Nephron (organoid): ENCODE results near the gene MYBBP1A.

ENCODE experiments used
- H3K27ac Mint-ChIP-seq, 3 experiments: 2 replicates each; pipeline ENCODE4 v1.8.0; 2020; ENCODE audit warnings: mixed read lengths in 3 of 3, mild to moderate bottlenecking in 2 of 3, moderate library complexity in 1 of 3
- H3K27me3 Mint-ChIP-seq: 2 replicates; pipeline ENCODE4 v1.8.0; 2021; ENCODE audit warnings: low read depth, mild to moderate bottlenecking, moderate library complexity, mixed read lengths
- H3K36me3 Mint-ChIP-seq: 2 replicates; pipeline ENCODE4 v1.8.0; 2020; ENCODE audit warnings: low read depth, mixed read lengths
- H3K4me1 Mint-ChIP-seq: 2 replicates; pipeline ENCODE4 v1.8.0; 2020; ENCODE audit warnings: mixed read lengths
- H3K4me3 Mint-ChIP-seq, 3 experiments: 2 replicates each; pipeline ENCODE4 v1.8.0; 2020; ENCODE audit warnings: mild to moderate bottlenecking in 3 of 3, mixed read lengths in 3 of 3, moderate library complexity in 2 of 3
- H3K9me3 Mint-ChIP-seq: 2 replicates; pipeline ENCODE4 v1.8.0; 2020; ENCODE audit warnings: mixed read lengths
- TF ChIP-seq, protein P1 (sequence below), 3 experiments: fragments of 200-600 bp; sonication (generic); IDR thresholded peaks; one replicate each; pipeline ENCODE4 v1.5.0; 2021; ENCODE audit warnings: antibody characterized with exemption in 3 of 3; ENCODE audit not compliant: unreplicated experiment in 3 of 3

Gene MYBBP1A

DNA sequence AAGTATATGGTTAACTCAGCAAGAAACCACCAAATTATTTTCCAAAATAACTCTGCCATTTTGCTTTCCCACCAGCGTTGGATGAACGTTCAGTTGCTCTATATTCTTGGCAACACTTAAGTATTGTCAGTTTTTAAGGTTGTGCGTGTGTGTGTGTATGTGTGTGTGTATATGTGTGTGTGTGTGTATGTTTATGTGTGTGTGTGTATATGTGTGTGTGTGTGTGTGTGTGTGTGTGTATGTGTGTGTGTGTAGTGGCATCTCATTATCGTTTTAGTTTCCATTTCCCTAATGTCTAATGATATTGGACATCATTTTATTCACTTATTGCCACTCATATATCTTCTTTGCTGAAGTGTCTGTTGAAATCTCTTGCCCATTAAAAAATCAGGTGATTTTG lies 17.9 kb upstream of the MYBBP1A start:
- Mint-ChIP-seq H3K27me3 (no peaks in the 10 kb centered on the region), H3K4me1 (peaks cover 39% of the 10 kb centered on the region), H3K4me3 (no peak overlapping the region), H3K9me3 (no peaks in the 10 kb centered on the region), H3K27ac (peak overlapping the region in 2 of 3 experiments; percentile 44 to 99), H3K36me3 (no peaks in the 10 kb centered on the region)
- TF ChIP-seq, protein P1, sequence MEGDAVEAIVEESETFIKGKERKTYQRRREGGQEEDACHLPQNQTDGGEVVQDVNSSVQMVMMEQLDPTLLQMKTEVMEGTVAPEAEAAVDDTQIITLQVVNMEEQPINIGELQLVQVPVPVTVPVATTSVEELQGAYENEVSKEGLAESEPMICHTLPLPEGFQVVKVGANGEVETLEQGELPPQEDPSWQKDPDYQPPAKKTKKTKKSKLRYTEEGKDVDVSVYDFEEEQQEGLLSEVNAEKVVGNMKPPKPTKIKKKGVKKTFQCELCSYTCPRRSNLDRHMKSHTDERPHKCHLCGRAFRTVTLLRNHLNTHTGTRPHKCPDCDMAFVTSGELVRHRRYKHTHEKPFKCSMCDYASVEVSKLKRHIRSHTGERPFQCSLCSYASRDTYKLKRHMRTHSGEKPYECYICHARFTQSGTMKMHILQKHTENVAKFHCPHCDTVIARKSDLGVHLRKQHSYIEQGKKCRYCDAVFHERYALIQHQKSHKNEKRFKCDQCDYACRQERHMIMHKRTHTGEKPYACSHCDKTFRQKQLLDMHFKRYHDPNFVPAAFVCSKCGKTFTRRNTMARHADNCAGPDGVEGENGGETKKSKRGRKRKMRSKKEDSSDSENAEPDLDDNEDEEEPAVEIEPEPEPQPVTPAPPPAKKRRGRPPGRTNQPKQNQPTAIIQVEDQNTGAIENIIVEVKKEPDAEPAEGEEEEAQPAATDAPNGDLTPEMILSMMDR (IDR thresholded peaks at IDR 0.05; ENCODE audit: unreplicated experiment in 3 of 3): no peak

DNA sequence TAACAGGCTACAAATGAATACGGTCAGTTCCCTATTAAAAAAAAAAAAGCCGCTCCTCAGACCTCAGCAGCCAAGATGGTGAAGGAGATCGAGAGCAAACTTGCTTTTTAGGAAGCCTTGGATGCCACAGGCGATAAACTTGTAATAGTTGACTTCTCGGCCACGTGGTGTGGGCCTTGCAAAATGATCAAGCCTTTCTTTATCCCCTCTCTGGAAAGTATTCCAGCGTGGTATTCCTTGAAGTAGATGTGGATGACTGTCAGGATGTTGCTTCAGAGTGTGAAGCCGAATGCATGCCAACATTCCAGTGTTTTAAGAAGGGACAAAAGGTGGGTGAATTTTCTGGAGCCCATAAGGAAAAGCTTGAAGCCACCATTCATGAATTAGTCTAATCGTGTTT lies 16.9 kb upstream of the MYBBP1A start:
- TF ChIP-seq, protein P1 (IDR thresholded peaks at IDR 0.05; ENCODE audit: unreplicated experiment in 3 of 3): no peak
- Mint-ChIP-seq H3K27ac (no peak overlapping the region), H3K36me3 (no peaks in the 10 kb centered on the region)

DNA sequence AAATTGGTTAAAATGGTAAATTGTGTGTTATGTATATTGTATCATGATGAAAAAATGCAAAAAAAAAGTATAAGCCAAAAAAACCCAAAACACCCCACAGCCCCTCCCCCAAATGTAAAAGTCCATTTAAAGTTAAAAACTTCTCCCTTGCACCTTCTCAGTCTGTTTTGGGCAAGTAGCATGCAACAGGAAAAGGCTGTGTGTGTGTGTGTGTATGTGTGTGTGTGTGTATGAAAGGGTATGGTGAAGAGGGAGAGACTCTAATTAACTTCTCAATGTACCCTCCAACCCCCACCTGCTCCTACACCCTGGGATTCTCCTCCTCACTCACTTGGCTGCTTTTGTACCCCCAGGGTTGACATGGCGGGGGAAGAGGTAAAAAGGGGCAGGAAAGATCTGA lies 14.4 kb upstream of the MYBBP1A start:
- peaks cover 21% of the 10 kb centered on the region for H3K4me1 Mint-ChIP-seq
- peaks cover 5% of the 10 kb centered on the region for H3K27me3 Mint-ChIP-seq
- no peak overlapping the region for H3K4me3 Mint-ChIP-seq
- no peaks in the 10 kb centered on the region for H3K36me3 Mint-ChIP-seq
- TF ChIP-seq, protein P1 (IDR thresholded peaks at IDR 0.05; ENCODE audit: unreplicated experiment in 3 of 3): no peak
- H3K9me3 Mint-ChIP-seq: no peaks in the 10 kb centered on the region
- H3K27ac Mint-ChIP-seq: peak overlapping the region in 1 of 3 experiments; percentile 29

More for the DNA sequence above, 16.9 kb upstream of the MYBBP1A start:
- no peaks in the 10 kb centered on the region for H3K27me3 Mint-ChIP-seq
- peaks cover 29% of the 10 kb centered on the region for H3K4me1 Mint-ChIP-seq
- no peak overlapping the region for H3K4me3 Mint-ChIP-seq
- H3K9me3 Mint-ChIP-seq: no peaks in the 10 kb centered on the region

DNA sequence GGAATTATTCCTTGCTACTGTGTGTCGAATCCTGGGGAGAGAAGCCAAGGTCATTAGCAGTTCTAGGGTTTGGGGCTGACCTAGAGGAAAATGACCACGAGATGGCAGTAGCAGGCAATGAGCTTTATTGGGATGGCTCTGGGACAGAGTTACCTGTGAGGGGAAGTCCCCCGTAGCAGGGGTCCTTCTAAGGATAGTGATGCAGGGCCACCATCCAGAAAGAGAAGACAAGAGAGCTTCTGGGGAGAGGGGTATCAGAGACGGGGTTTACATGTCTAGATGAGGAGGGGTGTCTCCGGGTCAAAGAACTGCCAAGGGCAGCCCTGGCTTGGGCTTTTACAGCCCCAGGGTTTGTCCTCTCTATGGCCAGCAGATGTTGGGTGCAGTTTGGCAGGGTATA lies 11.6 kb upstream of the MYBBP1A start:
- Mint-ChIP-seq H3K27ac (peak overlapping the region; percentile 11 to 72 (median 67)), H3K4me1 (peaks cover 12% of the 10 kb centered on the region), H3K27me3 (peaks cover 5% of the 10 kb centered on the region), H3K4me3 (peak overlapping the region in 1 of 3 experiments; percentile 22), H3K9me3 (no peaks in the 10 kb centered on the region), H3K36me3 (no peaks in the 10 kb centered on the region)
- TF ChIP-seq, protein P1 (IDR thresholded peaks at IDR 0.05; ENCODE audit: unreplicated experiment in 3 of 3): peak; percentile 78 to 87 (median 84)

DNA sequence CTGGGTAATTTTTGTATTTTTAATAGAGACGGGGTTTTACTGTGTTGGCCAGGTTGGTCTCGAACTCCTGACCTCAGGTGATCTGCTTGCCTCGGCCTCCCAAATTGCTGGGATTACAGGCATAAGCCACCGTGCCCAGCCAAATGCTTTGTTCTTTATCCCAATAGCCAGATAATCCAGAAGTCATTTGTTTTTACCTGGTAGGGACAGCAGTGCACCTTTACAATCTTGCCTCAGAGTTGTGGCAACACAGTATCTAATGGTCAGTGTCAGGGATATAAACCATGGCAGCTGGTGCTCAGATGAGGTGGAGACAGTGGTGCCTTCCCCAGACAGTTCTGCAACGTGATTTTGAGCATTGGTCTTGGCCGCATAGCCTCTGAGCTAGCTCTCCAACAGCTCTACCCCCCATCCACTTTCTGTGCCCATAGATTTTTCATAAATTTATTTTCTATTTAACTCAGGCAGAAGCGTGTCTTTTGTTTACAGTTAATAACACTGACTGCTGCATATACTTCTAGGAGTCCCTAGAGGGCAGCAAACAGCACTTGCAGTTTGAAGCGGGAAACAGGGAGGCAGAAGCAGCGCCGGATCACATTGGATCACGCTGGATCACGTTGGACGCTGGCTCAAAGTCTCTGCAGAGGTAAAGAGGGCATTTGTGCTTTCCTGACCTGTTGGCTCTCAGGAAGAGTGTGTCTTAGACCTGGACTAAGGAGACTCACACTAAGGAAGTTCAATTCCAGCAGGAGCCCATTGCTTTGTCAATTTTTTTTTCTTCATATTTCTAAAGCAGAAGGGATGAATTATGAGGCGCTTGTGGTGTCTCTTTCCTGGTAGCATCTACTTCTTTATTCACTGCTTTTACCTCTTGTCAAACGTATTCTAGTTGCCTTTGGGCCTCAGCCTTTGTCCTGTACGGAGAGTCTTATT lies 10.3 kb upstream of the MYBBP1A start:
- Mint-ChIP-seq H3K4me3 (peak overlapping the region in 1 of 3 experiments; percentile 38), H3K36me3 (no peaks in the 10 kb centered on the region), H3K27ac (peak overlapping the region; percentile 36 to 60 (median 46)), H3K9me3 (no peaks in the 10 kb centered on the region), H3K4me1 (peaks cover 17% of the 10 kb centered on the region), H3K27me3 (peaks cover 5% of the 10 kb centered on the region)
- TF ChIP-seq, protein P1 (IDR thresholded peaks at IDR 0.05; ENCODE audit: unreplicated experiment in 3 of 3): peak; percentile 76 to 86 (median 84)
